DOHH2 (cell line): ENCODE results near the gene ESRRA.

ENCODE experiments used
- CTCF ChIP-seq: fragments of 200-600 bp; sonication (generic); IDR thresholded peaks from one replicate; pipeline ENCODE4 v1.5.1; 2014; ENCODE audit warnings: antibody characterized with exemption, mild to moderate bottlenecking, low read depth, low read length; ENCODE audit not compliant: poor library complexity, severe bottlenecking
- EZH2phosphoT487 ChIP-seq: fragments of 200-600 bp; sonication (generic); IDR thresholded peaks from 2 replicates; pipeline ENCODE4 v1.6.1; 2017; ENCODE audit warnings: borderline replicate concordance, mild to moderate bottlenecking, antibody characterized with exemption, low read length, moderate library complexity, mixed read lengths

GRCh38 chr11:64306876-64307622 lies 1.7 kb downstream of the ESRRA start:
- TF ChIP-seq CTCF (no peak), EZH2phosphoT487 (no peak)
